OCI-LY3 (cell line): ENCODE measurements around the gene TMEM150C.

Source experiments
- H2AFZ ChIP-seq: fragments of 200-600, 300-600 bp; shearing (Covaris generic); 2 replicates; pipeline ENCODE4 v1.6.0; 2014; ENCODE audit warnings: antibody characterized with exemption, low read depth, low read length
- H3K27ac ChIP-seq: fragments of 200-600, 300-600 bp; sonication (generic); 2 replicates; pipeline ENCODE4 v1.5.1; 2014; ENCODE audit warnings: mild to moderate bottlenecking, low read length, moderate library complexity, mixed read lengths
- H3K27me3 ChIP-seq: fragments of 200-600, 300-600 bp; sonication (generic); 2 replicates; pipeline ENCODE4 v1.6.1; 2014; ENCODE audit warnings: low read depth, low read length, mixed read lengths
- H3K36me3 ChIP-seq: fragments of 200-600, 300-600 bp; sonication (generic); replicated peaks from 2 replicates; pipeline ENCODE3; 2014; ENCODE audit warnings: low read depth, low read length, mixed read lengths
- H3K4me1 ChIP-seq: fragments of 300-600, 200-600 bp; sonication (generic); 2 replicates; pipeline ENCODE4 v1.6.1; 2014; ENCODE audit warnings: low read length, mixed read lengths
- H3K4me2 ChIP-seq: fragments of 200-600, 300-600 bp; sonication (generic); 2 replicates; pipeline ENCODE4 v1.6.1; 2014; ENCODE audit warnings: low read length, mixed read lengths
- H3K4me3 ChIP-seq: fragments of 300-600, 200-600 bp; sonication (generic); 2 replicates; pipeline ENCODE4 v1.5.1; 2014; ENCODE audit warnings: antibody characterized with exemption, mild to moderate bottlenecking, low read length, moderate library complexity
- H3K79me2 ChIP-seq: fragments of 300-600, 200-600 bp; shearing (Covaris generic); 2 replicates; pipeline ENCODE4 v1.6.1; 2014; ENCODE audit warnings: mild to moderate bottlenecking, low read length, mixed read lengths
- H3K9ac ChIP-seq: fragments of 300-600, 200-600 bp; shearing (Covaris generic); 2 replicates; pipeline ENCODE4 v1.6.0; 2014; ENCODE audit warnings: mild to moderate bottlenecking, low read length, moderate library complexity
- H3K9me3 ChIP-seq: fragments of 200-600, 300-600 bp; shearing (Covaris generic); 2 replicates; pipeline ENCODE4 v1.6.1; 2014; ENCODE audit warnings: low read length, mixed read lengths; ENCODE audit not compliant: insufficient read depth
- H4K20me1 ChIP-seq: fragments of 200-600, 300-600 bp; sonication (generic); 2 replicates; pipeline ENCODE4 v1.6.1; 2016; ENCODE audit warnings: low read length, mixed read lengths; ENCODE audit not compliant: insufficient read depth
- CTCF ChIP-seq: fragments of 200-600, 300-600 bp; sonication (generic); IDR thresholded peaks from 2 replicates; pipeline ENCODE4 v1.5.1; 2014; ENCODE audit warnings: antibody characterized with exemption, low read length, low read depth
- EZH2phosphoT487 ChIP-seq: fragments of 200-600 bp; shearing (Covaris generic); IDR thresholded peaks from 2 replicates; pipeline ENCODE4 v1.6.1; 2018; ENCODE audit warnings: antibody characterized with exemption, mixed run types, low read depth

The TMEM150C gene

DNA sequence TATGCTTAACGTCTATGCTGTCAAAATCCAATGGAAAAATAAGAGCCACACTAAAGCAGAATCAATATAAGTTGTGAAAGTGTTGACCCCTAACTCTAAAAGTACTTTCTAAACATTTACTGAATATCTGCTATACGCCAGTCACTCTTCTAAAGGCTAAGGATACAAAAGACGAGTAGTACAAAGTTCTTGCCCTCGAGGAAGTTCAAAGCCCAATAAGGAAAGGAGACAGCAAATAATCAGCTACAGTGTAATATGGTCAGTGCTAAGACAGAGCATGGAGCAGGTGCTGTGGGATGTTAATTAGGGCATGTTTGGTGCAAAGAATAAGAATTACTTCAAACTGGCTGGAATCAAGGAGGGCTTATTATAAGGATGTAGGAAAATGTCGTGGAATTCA is 31.6 kb upstream of the TMEM150C start:
- Histone ChIP-seq H2AFZ (no peak overlapping the region), H3K4me1 (no peaks in the 10 kb centered on the region), H3K36me3 (no peaks in the 10 kb centered on the region), H3K4me3 (no peak overlapping the region), H3K9me3 (no peaks in the 10 kb centered on the region), H3K4me2 (no peak overlapping the region), H3K27me3 (peaks cover 18% of the 10 kb centered on the region), H3K9ac (no peak overlapping the region), H3K79me2 (no peaks in the 10 kb centered on the region), H4K20me1 (no peaks in the 10 kb centered on the region), H3K27ac (no peak overlapping the region)
- TF ChIP-seq EZH2phosphoT487 (no peak), CTCF (no peak)

GRCh38 chr4:82592639-82593038 is 30.9 kb upstream of the TMEM150C start:
- H3K4me1 ChIP-seq, result no peaks in the 10 kb centered on the region
- TF ChIP-seq CTCF, result no peak
- TF ChIP-seq EZH2phosphoT487, result no peak
- no peak overlapping the region for H2AFZ ChIP-seq
- H3K9ac ChIP-seq, result no peak overlapping the region
- no peak overlapping the region for H3K27ac ChIP-seq
- no peaks in the 10 kb centered on the region for H3K79me2 ChIP-seq
- no peak overlapping the region for H3K4me3 ChIP-seq
- no peak overlapping the region for H3K4me2 ChIP-seq
- H3K9me3 ChIP-seq, result no peaks in the 10 kb centered on the region
- no peaks in the 10 kb centered on the region for H4K20me1 ChIP-seq
- no peaks in the 10 kb centered on the region for H3K36me3 ChIP-seq
- H3K27me3 ChIP-seq, result peaks cover 18% of the 10 kb centered on the region

DNA sequence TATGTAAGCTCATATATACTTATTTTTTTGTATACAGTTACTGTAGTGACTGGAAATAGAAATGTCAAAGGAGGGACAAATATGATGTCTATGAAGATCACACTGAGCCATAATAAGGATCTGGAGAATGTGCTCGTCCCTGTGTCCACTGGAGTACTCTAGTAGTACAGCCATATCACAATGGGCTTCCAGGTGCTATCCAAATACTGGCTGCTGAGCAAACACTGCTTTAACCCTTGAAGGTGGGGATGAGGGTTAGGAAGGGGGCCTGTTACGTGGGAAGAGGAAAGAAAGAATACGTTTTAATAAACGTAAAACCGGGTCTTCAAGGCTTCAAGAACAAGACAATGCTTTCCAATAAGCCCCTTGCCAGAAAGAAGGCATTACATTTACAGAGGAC is 29.8 kb upstream of the TMEM150C start:
- H4K20me1 ChIP-seq, result no peaks in the 10 kb centered on the region
- no peaks in the 10 kb centered on the region for H3K4me1 ChIP-seq
- H3K9me3 ChIP-seq, result no peaks in the 10 kb centered on the region
- peaks cover 18% of the 10 kb centered on the region for H3K27me3 ChIP-seq
- H3K9ac ChIP-seq, result no peak overlapping the region
- H3K79me2 ChIP-seq, result no peaks in the 10 kb centered on the region
- no peak overlapping the region for H3K4me3 ChIP-seq
- TF ChIP-seq CTCF (no peak), EZH2phosphoT487 (no peak)
- no peaks in the 10 kb centered on the region for H3K36me3 ChIP-seq
- H3K27ac ChIP-seq, result no peak overlapping the region
- H2AFZ ChIP-seq, result no peak overlapping the region
- no peak overlapping the region for H3K4me2 ChIP-seq

DNA sequence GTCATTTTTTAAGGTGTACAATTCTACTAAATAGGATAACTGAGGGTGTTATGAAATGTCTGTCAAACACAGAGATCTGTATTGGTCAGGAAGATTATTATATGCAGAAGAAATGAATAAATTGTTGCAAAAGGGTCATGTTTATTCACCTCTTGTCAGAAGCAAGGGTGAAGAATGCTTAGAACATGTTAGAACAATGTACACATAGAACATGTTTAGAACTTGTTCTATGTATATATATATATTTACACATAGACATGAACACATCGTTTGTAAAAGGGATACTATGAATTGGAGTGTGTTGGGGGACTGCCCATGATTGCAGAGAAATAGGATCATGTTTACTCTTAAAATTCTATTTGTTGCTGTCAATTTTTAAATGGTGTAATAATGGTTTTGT is 28.0 kb upstream of the TMEM150C start:
- Histone ChIP-seq H3K27ac (no peak overlapping the region), H4K20me1 (no peaks in the 10 kb centered on the region), H2AFZ (no peak overlapping the region)

More for the DNA sequence above, 28.0 kb upstream of the TMEM150C start:
- H3K9me3 ChIP-seq, result no peaks in the 10 kb centered on the region
- no peak overlapping the region for H3K9ac ChIP-seq
- H3K4me2 ChIP-seq, result no peak overlapping the region
- no peaks in the 10 kb centered on the region for H3K36me3 ChIP-seq
- TF ChIP-seq CTCF (no peak), EZH2phosphoT487 (no peak)
- no peaks in the 10 kb centered on the region for H3K4me1 ChIP-seq
- no peaks in the 10 kb centered on the region for H3K79me2 ChIP-seq
- H3K4me3 ChIP-seq, result no peak overlapping the region
- H3K27me3 ChIP-seq, result peaks cover 12% of the 10 kb centered on the region
